ENCODE results near the gene RAB11FIP4. TPM values are rescaled to one million over a fixed set of nuclear protein-coding genes. Genes with fewer than 3 reads are reported as not detected.

The RAB11FIP4 gene
- total and polyA plus RNA-seq, 4 donors: 5.2 to 19.1 (median 12.8) TPM

- no peak for DNase-seq
- no peaks in the 10 kb centered on the region for H3K27me3 ChIP-seq (ENCODE audit: control insufficient read depth in 3 of 3, insufficient read depth in 3 of 3, low read length in 2 of 3)
- 75 to 85% methylated on average over 2 of the region's 2 CpGs for WGBS, 2 donors
- ATAC-seq (ENCODE audit: insufficient read depth, low FRiP score): no peak
- no peaks in the 10 kb centered on the region for H3K36me3 ChIP-seq (ENCODE audit: control insufficient read depth in 4 of 4, insufficient read depth in 4 of 4, low read length in 4 of 4)
- TF ChIP-seq, protein P1, sequence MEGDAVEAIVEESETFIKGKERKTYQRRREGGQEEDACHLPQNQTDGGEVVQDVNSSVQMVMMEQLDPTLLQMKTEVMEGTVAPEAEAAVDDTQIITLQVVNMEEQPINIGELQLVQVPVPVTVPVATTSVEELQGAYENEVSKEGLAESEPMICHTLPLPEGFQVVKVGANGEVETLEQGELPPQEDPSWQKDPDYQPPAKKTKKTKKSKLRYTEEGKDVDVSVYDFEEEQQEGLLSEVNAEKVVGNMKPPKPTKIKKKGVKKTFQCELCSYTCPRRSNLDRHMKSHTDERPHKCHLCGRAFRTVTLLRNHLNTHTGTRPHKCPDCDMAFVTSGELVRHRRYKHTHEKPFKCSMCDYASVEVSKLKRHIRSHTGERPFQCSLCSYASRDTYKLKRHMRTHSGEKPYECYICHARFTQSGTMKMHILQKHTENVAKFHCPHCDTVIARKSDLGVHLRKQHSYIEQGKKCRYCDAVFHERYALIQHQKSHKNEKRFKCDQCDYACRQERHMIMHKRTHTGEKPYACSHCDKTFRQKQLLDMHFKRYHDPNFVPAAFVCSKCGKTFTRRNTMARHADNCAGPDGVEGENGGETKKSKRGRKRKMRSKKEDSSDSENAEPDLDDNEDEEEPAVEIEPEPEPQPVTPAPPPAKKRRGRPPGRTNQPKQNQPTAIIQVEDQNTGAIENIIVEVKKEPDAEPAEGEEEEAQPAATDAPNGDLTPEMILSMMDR (IDR thresholded peaks at IDR 0.05; ENCODE audit: control extremely low read depth, extremely low read depth): no peak
- H3K4me1 ChIP-seq (ENCODE audit: control insufficient read depth in 5 of 5, insufficient read depth in 5 of 5, low read length in 5 of 5): peaks cover 0 to 13% (median 5%) of the 10 kb centered on the region in 5 donors
- H3K9me3 ChIP-seq (ENCODE audit: control insufficient read depth in 4 of 4, insufficient read depth in 3 of 4, low read length in 3 of 4): peaks cover 0 to 2% (median 0%) of the 10 kb centered on the region in 4 donors
- no peak overlapping the region for H3K9ac ChIP-seq (ENCODE audit: insufficient read depth in 1 of 2, low read length in 2 of 2)
- H3K27ac ChIP-seq (ENCODE audit: low read depth in 1 of 2, low read length in 1 of 2): no peak overlapping the region
- H3K4me3 ChIP-seq: no peak overlapping the region
Observed at GRCh38 chr17:31435581-31435980, 44.1 kb downstream of the RAB11FIP4 start.

DNA sequence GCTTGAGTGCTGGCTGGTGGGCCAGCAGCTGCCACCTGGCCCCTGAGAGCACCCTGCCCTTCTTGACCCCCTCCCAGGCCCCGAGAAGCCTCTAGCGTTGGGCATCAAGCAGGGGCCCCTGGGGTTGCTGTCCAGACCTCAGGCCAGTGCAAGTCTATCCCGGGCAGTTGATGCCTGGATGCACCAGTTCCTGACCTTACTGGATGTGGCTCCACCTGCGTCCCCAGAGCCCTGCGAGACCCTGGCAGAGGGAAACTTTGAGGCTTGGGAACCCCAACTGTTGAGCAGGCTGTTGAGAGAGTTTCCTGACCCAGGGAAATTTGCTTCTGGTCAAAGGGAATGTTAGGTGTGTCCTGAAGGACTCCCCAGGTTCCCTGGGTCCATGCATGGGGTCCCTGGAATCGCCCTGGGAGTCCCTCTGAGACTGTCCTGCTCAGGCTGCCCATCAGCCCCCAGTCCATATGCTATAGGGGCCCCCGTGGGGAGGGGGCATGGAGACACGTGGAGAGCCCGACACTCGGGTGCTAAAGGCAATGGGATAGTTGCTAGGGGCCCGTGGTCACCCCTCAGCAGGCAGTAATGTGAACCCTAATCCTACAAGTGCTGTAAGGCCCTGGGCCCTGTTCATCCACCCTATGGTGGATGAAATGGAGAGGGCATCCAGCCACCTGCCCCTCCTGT is 46.4 kb downstream of the RAB11FIP4 start:
- no peak overlapping the region for H3K27ac ChIP-seq (ENCODE audit: low read depth in 1 of 2, low read length in 1 of 2)
- 63 to 74% methylated on average over 11 of the region's 11 CpGs for WGBS, 2 donors
- H3K4me1 ChIP-seq (ENCODE audit: control insufficient read depth in 5 of 5, insufficient read depth in 5 of 5, low read length in 5 of 5): peaks cover 0 to 14% (median 5%) of the 10 kb centered on the region in 5 donors
- H3K4me3 ChIP-seq: no peak overlapping the region
- no peaks in the 10 kb centered on the region for H3K27me3 ChIP-seq (ENCODE audit: control insufficient read depth in 3 of 3, insufficient read depth in 3 of 3, low read length in 2 of 3)
- H3K9me3 ChIP-seq (ENCODE audit: control insufficient read depth in 4 of 4, insufficient read depth in 3 of 4, low read length in 3 of 4): no peaks in the 10 kb centered on the region
- DNase-seq (no peak), ATAC-seq (ENCODE audit: insufficient read depth, low FRiP score) (no peak)
- no peaks in the 10 kb centered on the region for H3K36me3 ChIP-seq (ENCODE audit: control insufficient read depth in 4 of 4, insufficient read depth in 4 of 4, low read length in 4 of 4)
- TF ChIP-seq, protein P1 (IDR thresholded peaks at IDR 0.05; ENCODE audit: control extremely low read depth, extremely low read depth): no peak
- H3K9ac ChIP-seq (ENCODE audit: insufficient read depth in 1 of 2, low read length in 2 of 2): no peak overlapping the region

DNA sequence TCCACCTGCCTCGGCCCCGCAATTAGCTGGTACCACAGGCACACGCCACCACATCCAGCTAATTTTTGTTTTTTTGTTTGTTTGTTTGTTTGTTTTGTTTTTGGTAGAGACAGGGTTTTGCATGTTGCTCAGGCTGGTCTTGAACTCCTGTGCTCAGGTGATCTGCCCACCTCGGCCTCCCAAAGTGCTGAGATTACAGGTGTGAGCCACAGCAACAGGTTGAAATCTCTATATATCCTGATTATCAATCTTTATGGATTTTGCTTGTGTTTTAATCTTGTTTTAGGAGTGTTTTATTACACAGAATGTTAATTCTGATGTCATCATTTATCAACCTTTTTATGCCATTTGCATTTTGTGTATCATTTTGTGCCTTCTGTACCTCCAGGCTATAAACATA is 48.2 kb downstream of the RAB11FIP4 start:
- 93 to 96% methylated on average over 4 of the region's 4 CpGs for WGBS, 2 donors

More for the DNA sequence above, 48.2 kb downstream of the RAB11FIP4 start:
- Histone ChIP-seq H3K9me3 (ENCODE audit: control insufficient read depth in 4 of 4, insufficient read depth in 3 of 4, low read length in 3 of 4) (no peaks in the 10 kb centered on the region), H3K27ac (ENCODE audit: low read depth in 1 of 2, low read length in 1 of 2) (no peak overlapping the region), H3K9ac (ENCODE audit: insufficient read depth in 1 of 2, low read length in 2 of 2) (no peak overlapping the region), H3K4me3 (no peak overlapping the region), H3K27me3 (ENCODE audit: control insufficient read depth in 3 of 3, insufficient read depth in 3 of 3, low read length in 2 of 3) (no peaks in the 10 kb centered on the region), H3K36me3 (ENCODE audit: control insufficient read depth in 4 of 4, insufficient read depth in 4 of 4, low read length in 4 of 4) (no peaks in the 10 kb centered on the region), H3K4me1 (ENCODE audit: control insufficient read depth in 5 of 5, insufficient read depth in 5 of 5, low read length in 5 of 5) (peaks cover 0 to 7% (median 0%) of the 10 kb centered on the region in 5 donors)
- ATAC-seq (ENCODE audit: insufficient read depth, low FRiP score) (no peak), DNase-seq (no peak)
- TF ChIP-seq, protein P1 (IDR thresholded peaks at IDR 0.05; ENCODE audit: control extremely low read depth, extremely low read depth): no peak

Measured in lung (tissue), 12 donors.